ENCODE measurements around the gene TOMM20. TPM values are rescaled to one million over a fixed set of nuclear protein-coding genes. Genes with fewer than 3 reads are reported as not detected.
A peak's percentile ranks its signal among the peaks of the same experiment; 100 is the strongest.

The TOMM20 gene
- total and polyA plus RNA-seq, 2 experiments from 2014 or later, result 138 to 159 TPM

- Mint-ChIP-seq H3K27ac (no peak overlapping the region), H3K27me3 (ENCODE audit: insufficient read depth, low read depth, poor library complexity) (peaks cover 7% of the 10 kb centered on the region), H3K4me3 (no peak overlapping the region), H3K36me3 (ENCODE audit: low read depth) (no peaks in the 10 kb centered on the region), H3K4me1 (peaks cover 15% of the 10 kb centered on the region), H3K9me3 (no peaks in the 10 kb centered on the region)
- peaks cover 4% of the 10 kb centered on the region; the same call in 1 of the 2 replicates for H3K4me1 ChIP-seq (ENCODE audit: insufficient read depth)
- no peak for TF ChIP-seq CTCF (conservative IDR thresholded peaks at IDR 0.05; ENCODE audit: low read depth in 2 of 2)
- no peak for TF ChIP-seq JUNB (IDR thresholded peaks at IDR 0.05; ENCODE audit: unreplicated experiment)
- TF ChIP-seq POLR2AphosphoS5 (IDR thresholded peaks at IDR 0.05; ENCODE audit: low read depth), result no peak
- no peak for TF ChIP-seq EZH2 (IDR thresholded peaks at IDR 0.05; ENCODE audit: low read depth, unreplicated experiment)
- TF ChIP-seq STAT1 (IDR thresholded peaks at IDR 0.05; ENCODE audit: unreplicated experiment), result no peak
- TF ChIP-seq EZH2phosphoT487 (IDR thresholded peaks at IDR 0.05; ENCODE audit: unreplicated experiment), result no peak
- TF ChIP-seq ZNF114 (CRISPR knock-in tag; IDR thresholded peaks at IDR 0.05), result no peak
- TF ChIP-seq ZNF331 (CRISPR knock-in tag; IDR thresholded peaks at IDR 0.05; ENCODE audit: low read depth), result no peak
- TF ChIP-seq, protein P1, sequence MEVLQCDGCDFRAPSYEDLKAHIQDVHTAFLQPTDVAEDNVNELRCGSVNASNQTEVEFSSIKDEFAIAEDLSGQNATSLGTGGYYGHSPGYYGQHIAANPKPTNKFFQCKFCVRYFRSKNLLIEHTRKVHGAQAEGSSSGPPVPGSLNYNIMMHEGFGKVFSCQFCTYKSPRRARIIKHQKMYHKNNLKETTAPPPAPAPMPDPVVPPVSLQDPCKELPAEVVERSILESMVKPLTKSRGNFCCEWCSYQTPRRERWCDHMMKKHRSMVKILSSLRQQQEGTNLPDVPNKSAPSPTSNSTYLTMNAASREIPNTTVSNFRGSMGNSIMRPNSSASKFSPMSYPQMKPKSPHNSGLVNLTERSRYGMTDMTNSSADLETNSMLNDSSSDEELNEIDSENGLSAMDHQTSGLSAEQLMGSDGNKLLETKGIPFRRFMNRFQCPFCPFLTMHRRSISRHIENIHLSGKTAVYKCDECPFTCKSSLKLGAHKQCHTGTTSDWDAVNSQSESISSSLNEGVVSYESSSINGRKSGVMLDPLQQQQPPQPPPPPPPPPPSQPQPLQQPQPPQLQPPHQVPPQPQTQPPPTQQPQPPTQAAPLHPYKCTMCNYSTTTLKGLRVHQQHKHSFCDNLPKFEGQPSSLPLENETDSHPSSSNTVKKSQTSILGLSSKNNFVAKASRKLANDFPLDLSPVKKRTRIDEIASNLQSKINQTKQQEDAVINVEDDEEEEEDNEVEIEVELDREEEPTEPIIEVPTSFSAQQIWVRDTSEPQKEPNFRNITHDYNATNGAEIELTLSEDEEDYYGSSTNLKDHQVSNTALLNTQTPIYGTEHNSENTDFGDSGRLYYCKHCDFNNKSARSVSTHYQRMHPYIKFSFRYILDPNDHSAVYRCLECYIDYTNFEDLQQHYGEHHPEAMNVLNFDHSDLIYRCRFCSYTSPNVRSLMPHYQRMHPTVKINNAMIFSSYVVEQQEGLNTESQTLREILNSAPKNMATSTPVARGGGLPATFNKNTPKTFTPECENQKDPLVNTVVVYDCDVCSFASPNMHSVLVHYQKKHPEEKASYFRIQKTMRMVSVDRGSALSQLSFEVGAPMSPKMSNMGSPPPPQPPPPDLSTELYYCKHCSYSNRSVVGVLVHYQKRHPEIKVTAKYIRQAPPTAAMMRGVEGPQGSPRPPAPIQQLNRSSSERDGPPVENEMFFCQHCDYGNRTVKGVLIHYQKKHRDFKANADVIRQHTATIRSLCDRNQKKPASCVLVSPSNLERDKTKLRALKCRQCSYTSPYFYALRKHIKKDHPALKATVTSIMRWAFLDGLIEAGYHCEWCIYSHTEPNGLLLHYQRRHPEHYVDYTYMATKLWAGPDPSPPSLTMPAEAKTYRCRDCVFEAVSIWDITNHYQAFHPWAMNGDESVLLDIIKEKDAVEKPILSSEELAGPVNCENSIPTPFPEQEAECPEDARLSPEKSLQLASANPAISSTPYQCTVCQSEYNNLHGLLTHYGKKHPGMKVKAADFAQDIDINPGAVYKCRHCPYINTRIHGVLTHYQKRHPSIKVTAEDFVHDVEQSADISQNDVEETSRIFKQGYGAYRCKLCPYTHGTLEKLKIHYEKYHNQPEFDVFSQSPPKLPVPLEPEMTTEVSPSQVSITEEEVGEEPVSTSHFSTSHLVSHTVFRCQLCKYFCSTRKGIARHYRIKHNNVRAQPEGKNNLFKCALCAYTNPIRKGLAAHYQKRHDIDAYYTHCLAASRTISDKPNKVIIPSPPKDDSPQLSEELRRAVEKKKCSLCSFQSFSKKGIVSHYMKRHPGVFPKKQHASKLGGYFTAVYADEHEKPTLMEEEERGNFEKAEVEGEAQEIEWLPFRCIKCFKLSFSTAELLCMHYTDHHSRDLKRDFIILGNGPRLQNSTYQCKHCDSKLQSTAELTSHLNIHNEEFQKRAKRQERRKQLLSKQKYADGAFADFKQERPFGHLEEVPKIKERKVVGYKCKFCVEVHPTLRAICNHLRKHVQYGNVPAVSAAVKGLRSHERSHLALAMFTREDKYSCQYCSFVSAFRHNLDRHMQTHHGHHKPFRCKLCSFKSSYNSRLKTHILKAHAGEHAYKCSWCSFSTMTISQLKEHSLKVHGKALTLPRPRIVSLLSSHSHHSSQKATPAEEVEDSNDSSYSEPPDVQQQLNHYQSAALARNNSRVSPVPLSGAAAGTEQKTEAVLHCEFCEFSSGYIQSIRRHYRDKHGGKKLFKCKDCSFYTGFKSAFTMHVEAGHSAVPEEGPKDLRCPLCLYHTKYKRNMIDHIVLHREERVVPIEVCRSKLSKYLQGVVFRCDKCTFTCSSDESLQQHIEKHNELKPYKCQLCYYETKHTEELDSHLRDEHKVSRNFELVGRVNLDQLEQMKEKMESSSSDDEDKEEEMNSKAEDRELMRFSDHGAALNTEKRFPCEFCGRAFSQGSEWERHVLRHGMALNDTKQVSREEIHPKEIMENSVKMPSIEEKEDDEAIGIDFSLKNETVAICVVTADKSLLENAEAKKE (CRISPR knock-in tag; IDR thresholded peaks at IDR 0.05), result no peak
- H3K4me3 ChIP-seq, result no peak overlapping the region
- no peaks in the 10 kb centered on the region for H4K20me1 ChIP-seq (replicated peaks; ENCODE audit: insufficient read depth)
- H3F3A ChIP-seq (replicated peaks; ENCODE audit: low read depth), result peaks cover 16% of the 10 kb centered on the region
- H3K9me2 ChIP-seq (ENCODE audit: insufficient read depth), result no peaks in the 10 kb centered on the region
- 0 out of 2 replicates have a peak overlapping the region, but pooled peaks have one; percentile 18 for H2AFZ ChIP-seq
- ATAC-seq (no peak), DNase-seq (ENCODE audit: low spot score) (no peak)
- no peak overlapping the region for H3K27ac ChIP-seq (ENCODE audit: low read depth)
- no peaks in the 10 kb centered on the region for H3K79me2 ChIP-seq (replicated peaks; ENCODE audit: insufficient read depth)
- no peak overlapping the region for H3K4me2 ChIP-seq
- no peaks in the 10 kb centered on the region for H3K27me3 ChIP-seq (ENCODE audit: insufficient read depth)
- H3K36me3 ChIP-seq (ENCODE audit: insufficient read depth), result no peaks in the 10 kb centered on the region
These were observed 49.9 kb downstream of the TOMM20 start for GRCh38 chr1:235078480-235079381.
